DND-41 (cell line): Measurements from ENCODE around the gene TMCC1.

Experiments
- ATAC-seq: fragments of 200-7000 bp; cut with Tn5 transposase; 3 replicates; pipeline ENCODE4 v1.9.1; 2021; ENCODE audit warnings: low read depth; ENCODE audit not compliant: insufficient read depth
- DNase-seq: peaks from one replicate; pipeline ENCODE4 v3.0.0-alpha.2; 2020
- H2AFZ ChIP-seq: 2 replicates; pipeline ENCODE4 v1.6.0; 2012; ENCODE audit warnings: low read depth, low read length
- H3K27ac ChIP-seq: 2 replicates; pipeline ENCODE4 v1.5.1; 2012; ENCODE audit warnings: low read length, inconsistent platforms
- H3K27me3 ChIP-seq: fragments of 200-600 bp; sonication (generic); 2 replicates; pipeline ENCODE4 v1.6.0; 2012; ENCODE audit warnings: low read length, mild to moderate bottlenecking, inconsistent platforms; ENCODE audit not compliant: insufficient read depth, poor library complexity
- H3K36me3 ChIP-seq: 2 replicates; pipeline ENCODE4 v1.5.1; 2012; ENCODE audit warnings: low read length, inconsistent platforms; ENCODE audit not compliant: insufficient read depth
- H3K4me1 ChIP-seq: 2 replicates; pipeline ENCODE4 v1.5.1; 2012; ENCODE audit warnings: mild to moderate bottlenecking, low read length; ENCODE audit not compliant: insufficient read depth
- H3K4me2 ChIP-seq: 2 replicates; pipeline ENCODE4 v1.6.0; 2012; ENCODE audit warnings: mild to moderate bottlenecking, moderate library complexity, low read length, inconsistent platforms; ENCODE audit not compliant: insufficient read depth
- H3K4me3 ChIP-seq, 2 experiments: fragments of 200-600 bp in 1 of 2; shearing (Covaris generic) in 1 of 2; 2 replicates each; pipeline ENCODE4 v1.5.1; 2012 to 2016; ENCODE audit warnings: inconsistent platforms in 2 of 2, low read length in 2 of 2, mild to moderate bottlenecking in 2 of 2, low read depth in 1 of 2, moderate library complexity in 1 of 2
- H3K79me2 ChIP-seq: 2 replicates; pipeline ENCODE4 v1.6.0; 2012; ENCODE audit warnings: low read length, inconsistent platforms; ENCODE audit not compliant: insufficient read depth
- H3K9ac ChIP-seq: 2 replicates; pipeline ENCODE4 v1.6.0; 2012; ENCODE audit warnings: low read depth, mild to moderate bottlenecking, inconsistent platforms, low read length, moderate library complexity
- H3K9me3 ChIP-seq: 2 replicates; pipeline ENCODE4 v1.5.1; 2012; ENCODE audit warnings: low read length, moderate library complexity, mild to moderate bottlenecking, inconsistent platforms; ENCODE audit not compliant: insufficient read depth, severe bottlenecking
- H4K20me1 ChIP-seq: 2 replicates; pipeline ENCODE4 v1.6.0; 2012; ENCODE audit warnings: low read length; ENCODE audit not compliant: insufficient read depth
- EZH2 ChIP-seq: IDR thresholded peaks from 3 replicates; pipeline ENCODE4 v1.6.1; 2012; ENCODE audit warnings: borderline replicate concordance, low read depth, mild to moderate bottlenecking, moderate library complexity, low read length, inconsistent platforms; ENCODE audit not compliant: severe bottlenecking
- TF ChIP-seq, protein P1 (sequence below): IDR thresholded peaks from 2 replicates; pipeline ENCODE4 v1.5.1; 2012; ENCODE audit warnings: borderline replicate concordance, low read length, moderate library complexity, mild to moderate bottlenecking; ENCODE audit not compliant: poor library complexity, severe bottlenecking; ENCODE audit errors: extremely low read depth

TMCC1 gene

DNA sequence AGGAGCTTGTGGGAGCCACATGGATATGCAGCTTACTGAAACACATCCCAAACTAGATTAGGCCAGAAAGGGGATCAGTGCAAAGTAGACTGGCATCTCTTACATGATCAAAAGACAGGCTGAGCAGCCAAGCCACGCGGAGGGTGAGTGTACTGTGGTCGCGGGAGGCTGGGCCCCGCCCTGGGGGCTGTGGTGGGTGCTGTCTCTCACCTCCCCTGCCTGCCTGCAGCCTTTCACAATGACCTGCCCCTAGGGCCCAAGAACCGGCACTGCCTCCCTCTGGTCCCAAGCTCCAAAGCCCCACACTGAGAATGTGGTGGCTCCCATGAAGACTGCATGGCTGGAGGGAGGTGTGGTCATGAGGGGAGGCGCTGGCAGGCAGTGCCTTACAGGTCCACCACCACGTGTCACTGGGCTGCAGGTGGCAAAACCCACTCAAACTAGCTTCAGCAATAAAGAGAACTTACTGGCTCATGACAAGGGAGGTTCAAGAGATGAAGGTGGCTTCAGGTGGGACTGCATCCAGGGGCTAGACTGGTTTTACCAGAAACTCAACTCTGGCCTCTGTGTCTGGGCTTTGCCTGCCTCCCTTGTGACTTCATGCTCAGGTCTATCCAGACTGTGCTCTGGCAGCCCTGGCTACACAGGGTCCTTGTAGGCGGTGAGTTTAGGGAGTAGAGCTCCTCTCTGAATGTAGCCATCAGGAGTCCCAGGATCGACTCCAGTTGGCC, 259.6 kb downstream of the TMCC1 start:
- Histone ChIP-seq H3K9ac (no peak overlapping the region), H3K27ac (no peak overlapping the region), H3K4me2 (no peak overlapping the region), H3K9me3 (no peaks in the 10 kb centered on the region), H4K20me1 (no peaks in the 10 kb centered on the region; the same call in 1 of the 2 replicates), H3K36me3 (no peaks in the 10 kb centered on the region), H3K27me3 (no peaks in the 10 kb centered on the region), H3K79me2 (no peaks in the 10 kb centered on the region), H3K4me3 (no peak overlapping the region), H3K4me1 (no peaks in the 10 kb centered on the region), H2AFZ (no peak overlapping the region)
- TF ChIP-seq EZH2: no peak
- TF ChIP-seq, protein P1, sequence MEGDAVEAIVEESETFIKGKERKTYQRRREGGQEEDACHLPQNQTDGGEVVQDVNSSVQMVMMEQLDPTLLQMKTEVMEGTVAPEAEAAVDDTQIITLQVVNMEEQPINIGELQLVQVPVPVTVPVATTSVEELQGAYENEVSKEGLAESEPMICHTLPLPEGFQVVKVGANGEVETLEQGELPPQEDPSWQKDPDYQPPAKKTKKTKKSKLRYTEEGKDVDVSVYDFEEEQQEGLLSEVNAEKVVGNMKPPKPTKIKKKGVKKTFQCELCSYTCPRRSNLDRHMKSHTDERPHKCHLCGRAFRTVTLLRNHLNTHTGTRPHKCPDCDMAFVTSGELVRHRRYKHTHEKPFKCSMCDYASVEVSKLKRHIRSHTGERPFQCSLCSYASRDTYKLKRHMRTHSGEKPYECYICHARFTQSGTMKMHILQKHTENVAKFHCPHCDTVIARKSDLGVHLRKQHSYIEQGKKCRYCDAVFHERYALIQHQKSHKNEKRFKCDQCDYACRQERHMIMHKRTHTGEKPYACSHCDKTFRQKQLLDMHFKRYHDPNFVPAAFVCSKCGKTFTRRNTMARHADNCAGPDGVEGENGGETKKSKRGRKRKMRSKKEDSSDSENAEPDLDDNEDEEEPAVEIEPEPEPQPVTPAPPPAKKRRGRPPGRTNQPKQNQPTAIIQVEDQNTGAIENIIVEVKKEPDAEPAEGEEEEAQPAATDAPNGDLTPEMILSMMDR: no peak
- ATAC-seq: peak; percentile 73
- peak; percentile 45 for DNase-seq

- no peak for ATAC-seq
- DNase-seq: no peak
- no peaks in the 10 kb centered on the region for H3K9me3 ChIP-seq
- no peak overlapping the region for H2AFZ ChIP-seq
- H3K9ac ChIP-seq: no peak overlapping the region
- no peak overlapping the region for H3K4me2 ChIP-seq
- no peak overlapping the region for H3K4me3 ChIP-seq
- no peaks in the 10 kb centered on the region; the same call in 1 of the 2 replicates for H4K20me1 ChIP-seq
- H3K79me2 ChIP-seq: no peaks in the 10 kb centered on the region
- no peaks in the 10 kb centered on the region for H3K36me3 ChIP-seq
- no peaks in the 10 kb centered on the region for H3K27me3 ChIP-seq
- TF ChIP-seq EZH2: no peak
- TF ChIP-seq, protein P1: no peak
- H3K4me1 ChIP-seq: no peaks in the 10 kb centered on the region
- no peak overlapping the region for H3K27ac ChIP-seq
These were observed 260.5 kb downstream of the TMCC1 start for GRCh38 chr3:129632977-129633376.

GRCh38 chr3:129632556-129632955, 261.0 kb downstream of the TMCC1 start:
- Histone ChIP-seq H3K9me3 (no peaks in the 10 kb centered on the region), H4K20me1 (no peaks in the 10 kb centered on the region; the same call in 1 of the 2 replicates), H3K27ac (no peak overlapping the region), H3K4me1 (no peaks in the 10 kb centered on the region), H3K4me3 (no peak overlapping the region), H3K4me2 (no peak overlapping the region), H3K27me3 (no peaks in the 10 kb centered on the region), H3K9ac (no peak overlapping the region), H3K36me3 (no peaks in the 10 kb centered on the region), H3K79me2 (no peaks in the 10 kb centered on the region), H2AFZ (no peak overlapping the region)
- no peak for ATAC-seq
- no peak for DNase-seq
- TF ChIP-seq, protein P1: no peak
- TF ChIP-seq EZH2: no peak
